Activated CD4-positive, alpha-beta T cell treated with anti-CD3 and anti-CD28 coated beads, Interleukin-2, amount 50 U/mL, for 4 hours (primary cell): ENCODE measurements around the gene SLC8A1.

Experiments
- DNase-seq, 2 experiments: peaks; one replicate each; pipeline ENCODE4 v3.0.0-alpha.2; 2020

The SLC8A1 gene

GRCh38 chr2:40457837-40458236 is 5.9 kb upstream of the SLC8A1 start:
- DNase-seq = no peak

GRCh38 chr2:40457366-40457765 is 5.5 kb upstream of the SLC8A1 start:
- no peak for DNase-seq

- no peak for DNase-seq
Measured at GRCh38 chr2:40456926-40457325, 5.0 kb upstream of the SLC8A1 start.

- no peak for DNase-seq
Measured at GRCh38 chr2:40455661-40456060, 3.8 kb upstream of the SLC8A1 start.

GRCh38 chr2:40454321-40454720 is 2.4 kb upstream of the SLC8A1 start:
- no peak for DNase-seq

GRCh38 chr2:40452786-40453185 is 896 bp upstream of the SLC8A1 start:
- DNase-seq = no peak

- no peak for DNase-seq
Measured at GRCh38 chr2:40450796-40451430, 977 bp downstream of the SLC8A1 start.

GRCh38 chr2:40450066-40450795 is 1.7 kb downstream of the SLC8A1 start:
- no peak for DNase-seq

- DNase-seq = no peak
Measured at GRCh38 chr2:40448476-40449079, 3.3 kb downstream of the SLC8A1 start.

- no peak for DNase-seq
Measured at GRCh38 chr2:40445467-40445866, 6.4 kb downstream of the SLC8A1 start.

GRCh38 chr2:40440835-40441234 is 11.1 kb downstream of the SLC8A1 start:
- no peak for DNase-seq

GRCh38 chr2:40439473-40439872 is 12.4 kb downstream of the SLC8A1 start:
- no peak for DNase-seq

GRCh38 chr2:40436093-40436475 is 15.8 kb downstream of the SLC8A1 start:
- DNase-seq = no peak

GRCh38 chr2:40435426-40436092 is 16.3 kb downstream of the SLC8A1 start:
- DNase-seq = no peak

- no peak for DNase-seq
Measured at GRCh38 chr2:40434731-40435271, 17.1 kb downstream of the SLC8A1 start.

- DNase-seq = no peak
Measured at GRCh38 chr2:40433736-40434135, 18.2 kb downstream of the SLC8A1 start.

- no peak for DNase-seq
Measured at GRCh38 chr2:40432921-40433483, 18.9 kb downstream of the SLC8A1 start.

- no peak for DNase-seq
Measured at GRCh38 chr2:40431600-40431955, 20.3 kb downstream of the SLC8A1 start.

GRCh38 chr2:40430776-40431599 is 20.9 kb downstream of the SLC8A1 start:
- DNase-seq = no peak

- DNase-seq = no peak
Measured at GRCh38 chr2:40428439-40428838, 23.5 kb downstream of the SLC8A1 start.

GRCh38 chr2:40421631-40422297 is 30.1 kb downstream of the SLC8A1 start:
- no peak for DNase-seq

- DNase-seq = no peak
Measured at GRCh38 chr2:40420478-40420877, 31.4 kb downstream of the SLC8A1 start.
